ENCODE measurements around the gene CEP57L1.

DNA sequence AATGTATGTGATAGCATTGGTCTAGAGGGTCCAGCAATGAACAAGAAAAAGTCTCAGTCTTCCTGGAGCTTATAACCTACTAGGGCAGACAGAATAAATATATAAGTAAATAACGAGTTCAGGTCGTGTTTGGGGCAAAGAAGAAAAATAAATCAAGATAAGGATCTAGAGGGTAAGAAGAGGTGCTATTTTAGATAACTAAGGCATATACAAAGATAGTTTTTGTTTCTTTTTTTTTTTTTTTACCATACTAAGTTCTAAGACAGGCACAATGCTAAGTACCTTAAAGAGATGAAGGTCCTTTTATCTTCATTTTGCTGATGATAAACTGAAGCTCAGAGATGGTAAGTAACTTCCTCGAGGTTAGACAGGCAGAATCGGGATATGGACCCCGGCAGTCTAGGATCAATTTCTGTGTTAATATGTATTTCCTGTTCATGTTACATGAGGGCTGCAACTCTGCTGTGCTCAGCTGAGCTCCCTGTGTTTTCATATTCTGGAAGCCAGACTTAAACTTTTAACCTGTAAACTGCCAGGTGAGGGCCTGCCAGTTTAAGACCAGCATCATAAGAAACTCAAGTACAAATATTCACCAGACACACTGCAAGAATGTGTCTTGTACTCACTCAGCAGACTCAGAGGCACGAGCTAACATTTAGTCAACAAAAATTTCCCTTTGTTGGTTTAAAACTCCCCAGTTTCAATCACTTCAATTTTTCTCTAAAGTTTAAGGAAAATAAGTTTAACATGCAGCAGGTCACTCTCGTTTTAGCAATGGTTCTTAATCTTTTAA lies 24.0 kb upstream of the CEP57L1 start:
- TF ChIP-seq, protein P1, sequence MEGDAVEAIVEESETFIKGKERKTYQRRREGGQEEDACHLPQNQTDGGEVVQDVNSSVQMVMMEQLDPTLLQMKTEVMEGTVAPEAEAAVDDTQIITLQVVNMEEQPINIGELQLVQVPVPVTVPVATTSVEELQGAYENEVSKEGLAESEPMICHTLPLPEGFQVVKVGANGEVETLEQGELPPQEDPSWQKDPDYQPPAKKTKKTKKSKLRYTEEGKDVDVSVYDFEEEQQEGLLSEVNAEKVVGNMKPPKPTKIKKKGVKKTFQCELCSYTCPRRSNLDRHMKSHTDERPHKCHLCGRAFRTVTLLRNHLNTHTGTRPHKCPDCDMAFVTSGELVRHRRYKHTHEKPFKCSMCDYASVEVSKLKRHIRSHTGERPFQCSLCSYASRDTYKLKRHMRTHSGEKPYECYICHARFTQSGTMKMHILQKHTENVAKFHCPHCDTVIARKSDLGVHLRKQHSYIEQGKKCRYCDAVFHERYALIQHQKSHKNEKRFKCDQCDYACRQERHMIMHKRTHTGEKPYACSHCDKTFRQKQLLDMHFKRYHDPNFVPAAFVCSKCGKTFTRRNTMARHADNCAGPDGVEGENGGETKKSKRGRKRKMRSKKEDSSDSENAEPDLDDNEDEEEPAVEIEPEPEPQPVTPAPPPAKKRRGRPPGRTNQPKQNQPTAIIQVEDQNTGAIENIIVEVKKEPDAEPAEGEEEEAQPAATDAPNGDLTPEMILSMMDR (IDR thresholded peaks at IDR 0.05), result no peak
- TF ChIP-seq POLR2A (IDR thresholded peaks at IDR 0.05), result no peak

Data from Peyer's patch (tissue), 4 donors.